ENCODE measurements around the gene CSF3R. TPM values are rescaled to one million over a fixed set of nuclear protein-coding genes. Genes with fewer than 3 reads are reported as not detected.

The CSF3R gene
- total RNA-seq, 1 experiment from 2014 or later = 0.26 TPM

GRCh38 chr1:36438715-36439114, 44.0 kb downstream of the CSF3R start:
- no peaks in the 10 kb centered on the region for H3K36me3 Mint-ChIP-seq
- H3K27ac Mint-ChIP-seq = no peak overlapping the region
- no peaks in the 10 kb centered on the region for H3K9me3 Mint-ChIP-seq
- TF ChIP-seq ESRRA (CRISPR knock-in tag; IDR thresholded peaks at IDR 0.05; ENCODE audit: borderline replicate concordance) = no peak
- ATAC-seq (no peak), DNase-seq (ENCODE audit: low spot score) (no peak)
- no peaks in the 10 kb centered on the region for H3K27me3 Mint-ChIP-seq (ENCODE audit: low read depth)
- ChIA-PET CTCF (interaction anchor here (0.6 to 1.2 kb wide), 3 partner anchors 12 to 310 kb away, joined by 3 to 4 read pairs (median 4); partner anchors contain the start of gene OSCP1), POLR2A (no interaction called here)
- peaks cover 13% of the 10 kb centered on the region for H3K4me1 Mint-ChIP-seq
- no peak overlapping the region for H3K4me3 Mint-ChIP-seq

GRCh38 chr1:36436821-36437220, 45.9 kb downstream of the CSF3R start:
- TF ChIP-seq ZNF317 (CRISPR knock-in tag; IDR thresholded peaks at IDR 0.05; ENCODE audit: borderline replicate concordance, low read depth) = no peak
- TF ChIP-seq ZNF416 (CRISPR knock-in tag; IDR thresholded peaks at IDR 0.05) = no peak
- TF ChIP-seq ETV6 (CRISPR knock-in tag; IDR thresholded peaks at IDR 0.05) = no peak
- TF ChIP-seq SP1 (CRISPR knock-in tag; conservative IDR thresholded peaks at IDR 0.05) = no peak
- TF ChIP-seq ZNF396 (CRISPR knock-in tag; IDR thresholded peaks at IDR 0.05; ENCODE audit: borderline replicate concordance) = no peak
- no peak for TF ChIP-seq ZNF423 (CRISPR knock-in tag; IDR thresholded peaks at IDR 0.05)
- Mint-ChIP-seq H3K4me3 (no peak overlapping the region), H3K27me3 (ENCODE audit: low read depth) (no peaks in the 10 kb centered on the region), H3K36me3 (no peaks in the 10 kb centered on the region), H3K4me1 (peaks cover 13% of the 10 kb centered on the region), H3K9me3 (no peaks in the 10 kb centered on the region), H3K27ac (no peak overlapping the region)
- ATAC-seq = no peak
- no peak for DNase-seq (ENCODE audit: low spot score)
- CTCF ChIA-PET = no interaction called here
- POLR2A ChIA-PET = no interaction called here

- no peaks in the 10 kb centered on the region for H3K36me3 Mint-ChIP-seq
- H3K4me1 Mint-ChIP-seq = no peaks in the 10 kb centered on the region
- DNase-seq (ENCODE audit: low spot score) (no peak), ATAC-seq (no peak)
- peaks cover 6% of the 10 kb centered on the region; the same call in 1 of the 2 replicates for H3K27me3 Mint-ChIP-seq (ENCODE audit: low read depth)
- ChIA-PET POLR2A (no interaction called here), CTCF (interaction anchor here (1.1 to 2.3 kb wide), 3 partner anchors 17 to 90 kb away, joined by 4 to 6 read pairs (median 4); partner anchors contain the start of gene OSCP1)
- H3K4me3 Mint-ChIP-seq = no peak overlapping the region
- no peaks in the 10 kb centered on the region for H3K9me3 Mint-ChIP-seq
- no peak overlapping the region for H3K27ac Mint-ChIP-seq
- TF ChIP-seq NR2C2 (CRISPR knock-in tag; IDR thresholded peaks at IDR 0.05) (no peak), ARID4B (CRISPR knock-in tag; IDR thresholded peaks at IDR 0.05; ENCODE audit: borderline replicate concordance) (no peak), ATF2 (CRISPR knock-in tag; IDR thresholded peaks at IDR 0.05; ENCODE audit: borderline replicate concordance, low read depth) (no peak), ZSCAN18 (CRISPR knock-in tag; IDR thresholded peaks at IDR 0.05) (no peak), FOXP1 (CRISPR knock-in tag; IDR thresholded peaks at IDR 0.05; ENCODE audit: borderline replicate concordance) (no peak), ERG (CRISPR knock-in tag; IDR thresholded peaks at IDR 0.05) (no peak)
Measured at GRCh38 chr1:36433102-36433501, 49.6 kb downstream of the CSF3R start.
